GM23248 (cell line): Measurements from ENCODE around the gene ADAMTSL1. TPM values are rescaled to one million over a fixed set of nuclear protein-coding genes. Genes with fewer than 3 reads are reported as not detected.
A peak's percentile ranks its signal among the peaks of the same experiment; 100 is the strongest.

ENCODE experiments used
- DNase-seq: peaks from one replicate; pipeline ENCODE4 v3.0.0-alpha.2; 2015
- H2AFZ ChIP-seq: fragments of 200-600 bp; sonication (generic); 2 replicates; pipeline ENCODE4 v1.6.1; 2016; ENCODE audit warnings: antibody characterized with exemption
- H3F3A ChIP-seq: fragments of 200-600 bp; sonication (generic); 2 replicates; pipeline ENCODE4 v1.6.1; 2016; ENCODE audit warnings: mild to moderate bottlenecking, antibody characterized with exemption, mixed run types; ENCODE audit not compliant: insufficient read depth
- H3K27ac ChIP-seq: fragments of 200-600 bp; sonication (generic); 2 replicates; pipeline ENCODE4 v1.5.1; 2016; ENCODE audit warnings: mild to moderate bottlenecking
- H3K27me3 ChIP-seq: fragments of 200-600 bp; sonication (generic); replicated peaks from 2 replicates; pipeline ENCODE4 v1.6.1; 2016; ENCODE audit warnings: mild to moderate bottlenecking; ENCODE audit not compliant: insufficient read depth
- H3K36me3 ChIP-seq: fragments of 200-600 bp; sonication (generic); 2 replicates; pipeline ENCODE4 v1.6.1; 2016; ENCODE audit warnings: low read depth, mild to moderate bottlenecking
- H3K4me1 ChIP-seq: fragments of 200-600 bp; sonication (generic); 2 replicates; pipeline ENCODE4 v1.6.1; 2016; ENCODE audit warnings: mild to moderate bottlenecking; ENCODE audit not compliant: insufficient read depth
- H3K4me2 ChIP-seq: fragments of 200-600 bp; sonication (generic); one replicate; pipeline ENCODE4 v1.6.1; 2016; ENCODE audit warnings: mild to moderate bottlenecking; ENCODE audit not compliant: unreplicated experiment
- H3K4me3 ChIP-seq: fragments of 200-600 bp; sonication (generic); 2 replicates; pipeline ENCODE4 v1.5.1; 2016; ENCODE audit warnings: mild to moderate bottlenecking
- H3K79me2 ChIP-seq: fragments of 200-600 bp; sonication (generic); 2 replicates; pipeline ENCODE4 v1.6.1; 2016; ENCODE audit warnings: mild to moderate bottlenecking; ENCODE audit not compliant: insufficient read depth
- H3K9ac ChIP-seq: fragments of 200-600 bp; sonication (generic); 2 replicates; pipeline ENCODE4 v1.6.1; 2016; ENCODE audit warnings: mild to moderate bottlenecking
- H3K9me2 ChIP-seq: fragments of 200-600 bp; sonication (generic); 2 replicates; pipeline ENCODE4 v1.6.1; 2016; ENCODE audit warnings: mixed run types, mild to moderate bottlenecking, moderate library complexity; ENCODE audit not compliant: insufficient read depth
- H3K9me3 ChIP-seq: fragments of 200-600 bp; sonication (generic); one replicate; pipeline ENCODE4 v1.6.1; 2017; ENCODE audit warnings: low read depth
- H4K20me1 ChIP-seq: fragments of 200-600 bp; sonication (generic); 2 replicates; pipeline ENCODE4 v1.6.0; 2016; ENCODE audit not compliant: insufficient read depth
- EZH2 ChIP-seq: fragments of 200-600 bp; sonication (generic); IDR thresholded peaks from 2 replicates; pipeline ENCODE4 v1.6.1; 2018; ENCODE audit warnings: antibody characterized with exemption, mild to moderate bottlenecking; ENCODE audit not compliant: insufficient read depth, poor library complexity, severe bottlenecking
- EZH2phosphoT487 ChIP-seq: fragments of 200-600 bp; sonication (generic); IDR thresholded peaks from 2 replicates; pipeline ENCODE4 v1.6.1; 2018; ENCODE audit warnings: antibody characterized with exemption, moderate library complexity, mild to moderate bottlenecking, low read depth; ENCODE audit not compliant: insufficient read depth
- WGBS, 2 experiments: methylation state at CpG; one replicate each; pipeline ENCODE4 v1.1.6; 2015 to 2017; ENCODE audit warnings: low lambda C conversion rate in 2 of 2, low coverage in 1 of 2; ENCODE audit errors: missing lambda C conversion rate in 2 of 2; 5-methylcytosine and 5-hydroxymethylcytosine counted together
- in situ Hi-C: fragments of 300-500 bp; cut with MboI; formaldehyde crosslinking; loops from 2 replicates; pipeline ENCODE4 v1.15.0; 2020
- polyA plus RNA-seq: library from polyadenylated mRNA; unstranded; fragments of >200 nt; fragmentation: Nextera tagmentation; extraction: Ambion mirVana; gene quantifications from 2 replicates; pipeline ENCODE4 v1.2.1, GENCODE V29; 2016
- total RNA-seq: library from RNA; depleted of rRNA; stranded (reverse); fragments of >200 nt; shearing (Covaris generic); gene quantifications from 2 replicates; pipeline ENCODE4 v1.2.3, GENCODE V29; 2014

ADAMTSL1 gene
- total and polyA plus RNA-seq, 2 experiments from 2014 or later = 77.0 to 273 TPM

- H3K27me3 ChIP-seq = no peaks in the 10 kb centered on the region
- WGBS, 2 experiments = 70 to 79% methylated on average over 4 of the region's 4 CpGs
- H3K4me1 ChIP-seq = no peaks in the 10 kb centered on the region
- no peak overlapping the region for H3K27ac ChIP-seq
- no peaks in the 10 kb centered on the region for H3K9me3 ChIP-seq
- H3F3A ChIP-seq = peaks cover 61% of the 10 kb centered on the region
- no peak overlapping the region for H3K4me3 ChIP-seq
- no peaks in the 10 kb centered on the region for H3K9me2 ChIP-seq
- no peak for TF ChIP-seq EZH2
- no peak for TF ChIP-seq EZH2phosphoT487
- H3K9ac ChIP-seq = no peak overlapping the region
- H3K36me3 ChIP-seq = peaks cover 82% of the 10 kb centered on the region
- H3K4me2 ChIP-seq = no peak overlapping the region
- in situ Hi-C loops = no loop called here
- no peaks in the 10 kb centered on the region for H3K79me2 ChIP-seq
- DNase-seq = no peak
- no peaks in the 10 kb centered on the region for H4K20me1 ChIP-seq
- no peak overlapping the region for H2AFZ ChIP-seq
These were observed 280.6 kb downstream of the ADAMTSL1 start for GRCh38 chr9:18754537-18754936.

GRCh38 chr9:18755263-18755662 lies 281.3 kb downstream of the ADAMTSL1 start:
- Histone ChIP-seq H3K27ac (no peak overlapping the region), H3K4me3 (no peak overlapping the region), H3K27me3 (no peaks in the 10 kb centered on the region), H3K4me2 (no peak overlapping the region), H4K20me1 (no peaks in the 10 kb centered on the region), H3K9me2 (no peaks in the 10 kb centered on the region), H3K79me2 (no peaks in the 10 kb centered on the region), H3K9me3 (no peaks in the 10 kb centered on the region), H3K4me1 (no peaks in the 10 kb centered on the region), H3F3A (peaks cover 62% of the 10 kb centered on the region), H3K9ac (no peak overlapping the region), H3K36me3 (peaks cover 83% of the 10 kb centered on the region), H2AFZ (no peak overlapping the region)
- in situ Hi-C loops = no loop called here
- no peak for TF ChIP-seq EZH2phosphoT487
- no peak for TF ChIP-seq EZH2
- DNase-seq = no peak
- WGBS, 2 experiments = 94 to 97% methylated on average over 2 of the region's 2 CpGs

- TF ChIP-seq EZH2phosphoT487 (no peak), EZH2 (no peak)
- no peaks in the 10 kb centered on the region for H3K9me2 ChIP-seq
- H3K4me1 ChIP-seq = no peaks in the 10 kb centered on the region
- H3K27me3 ChIP-seq = no peaks in the 10 kb centered on the region
- WGBS, 2 experiments = 68 to 78% methylated on average over 3 of the region's 3 CpGs
- DNase-seq = no peak
- H2AFZ ChIP-seq = no peak overlapping the region
- H4K20me1 ChIP-seq = no peaks in the 10 kb centered on the region
- H3K9me3 ChIP-seq = no peaks in the 10 kb centered on the region
- H3K36me3 ChIP-seq = peaks cover 85% of the 10 kb centered on the region
- no peak overlapping the region for H3K9ac ChIP-seq
- H3K79me2 ChIP-seq = no peaks in the 10 kb centered on the region
- H3F3A ChIP-seq = peaks cover 60% of the 10 kb centered on the region
- no peak overlapping the region for H3K4me2 ChIP-seq
- H3K27ac ChIP-seq = 0 out of 2 replicates have a peak overlapping the region, but pooled peaks have one; percentile 16
- no peak overlapping the region for H3K4me3 ChIP-seq
- in situ Hi-C loops = no loop called here
These were observed 282.8 kb downstream of the ADAMTSL1 start for GRCh38 chr9:18756712-18757125.

- 96 to 97% methylated on average over 4 of the region's 4 CpGs for WGBS, 2 experiments
- H3K4me3 ChIP-seq = no peak overlapping the region
- H3K36me3 ChIP-seq = peaks cover 80% of the 10 kb centered on the region
- H3K4me1 ChIP-seq = no peaks in the 10 kb centered on the region
- H3K9me3 ChIP-seq = no peaks in the 10 kb centered on the region
- H3K9ac ChIP-seq = no peak overlapping the region
- H2AFZ ChIP-seq = no peak overlapping the region
- no peak overlapping the region for H3K27ac ChIP-seq
- DNase-seq = no peak
- H3K27me3 ChIP-seq = no peaks in the 10 kb centered on the region
- H3K79me2 ChIP-seq = peaks cover 25% of the 10 kb centered on the region
- in situ Hi-C loops = no loop called here
- TF ChIP-seq EZH2 (no peak), EZH2phosphoT487 (no peak)
- peaks cover 35% of the 10 kb centered on the region for H3F3A ChIP-seq
- H4K20me1 ChIP-seq = no peaks in the 10 kb centered on the region
- no peaks in the 10 kb centered on the region for H3K9me2 ChIP-seq
- no peak overlapping the region for H3K4me2 ChIP-seq
These were observed 285.9 kb downstream of the ADAMTSL1 start for GRCh38 chr9:18759827-18760226.

- 74 to 77% methylated on average over 2 of the region's 2 CpGs for WGBS, 2 experiments
- Histone ChIP-seq H3K36me3 (peaks cover 80% of the 10 kb centered on the region), H3K4me3 (no peak overlapping the region), H3K27ac (no peak overlapping the region), H3K27me3 (no peaks in the 10 kb centered on the region), H3K9me2 (no peaks in the 10 kb centered on the region), H3K79me2 (peaks cover 42% of the 10 kb centered on the region), H3F3A (peaks cover 19% of the 10 kb centered on the region), H3K4me2 (no peak overlapping the region), H3K9me3 (no peaks in the 10 kb centered on the region), H4K20me1 (no peaks in the 10 kb centered on the region), H3K4me1 (no peaks in the 10 kb centered on the region), H2AFZ (no peak overlapping the region), H3K9ac (no peak overlapping the region)
- in situ Hi-C loops = no loop called here
- no peak for DNase-seq
- TF ChIP-seq EZH2phosphoT487 (no peak), EZH2 (no peak)
These were observed 287.9 kb downstream of the ADAMTSL1 start for GRCh38 chr9:18761742-18762300.
